ENCODE measurements around the gene RECQL5.

RECQL5 gene

DNA sequence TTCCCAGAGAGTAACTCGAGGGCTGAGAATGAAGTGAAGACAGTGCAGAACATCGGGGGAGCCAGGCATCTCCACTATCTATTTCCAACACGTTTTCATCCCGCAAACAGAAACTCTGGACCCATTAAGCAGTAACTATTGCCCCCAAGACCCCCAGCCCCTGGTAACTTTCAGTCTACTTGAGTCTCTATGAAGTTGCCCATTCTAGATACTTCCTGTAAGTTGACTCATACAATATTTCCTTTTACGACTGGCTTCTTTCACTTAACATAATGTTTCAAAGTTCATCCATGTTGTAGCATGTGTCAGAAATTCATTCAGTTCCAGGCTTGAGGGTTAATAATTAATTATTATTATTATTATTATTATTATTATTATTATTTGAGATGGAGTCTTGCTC lies 59.9 kb downstream of the RECQL5 start:
- Mint-ChIP-seq H3K9me3 (no peaks in the 10 kb centered on the region), H3K36me3 (ENCODE audit: low read depth) (no peaks in the 10 kb centered on the region), H3K4me1 (no peaks in the 10 kb centered on the region), H3K27me3 (ENCODE audit: low read depth) (peaks cover 3% of the 10 kb centered on the region), H3K4me3 (no peak overlapping the region), H3K27ac (no peak overlapping the region)
- TF ChIP-seq, protein P1, sequence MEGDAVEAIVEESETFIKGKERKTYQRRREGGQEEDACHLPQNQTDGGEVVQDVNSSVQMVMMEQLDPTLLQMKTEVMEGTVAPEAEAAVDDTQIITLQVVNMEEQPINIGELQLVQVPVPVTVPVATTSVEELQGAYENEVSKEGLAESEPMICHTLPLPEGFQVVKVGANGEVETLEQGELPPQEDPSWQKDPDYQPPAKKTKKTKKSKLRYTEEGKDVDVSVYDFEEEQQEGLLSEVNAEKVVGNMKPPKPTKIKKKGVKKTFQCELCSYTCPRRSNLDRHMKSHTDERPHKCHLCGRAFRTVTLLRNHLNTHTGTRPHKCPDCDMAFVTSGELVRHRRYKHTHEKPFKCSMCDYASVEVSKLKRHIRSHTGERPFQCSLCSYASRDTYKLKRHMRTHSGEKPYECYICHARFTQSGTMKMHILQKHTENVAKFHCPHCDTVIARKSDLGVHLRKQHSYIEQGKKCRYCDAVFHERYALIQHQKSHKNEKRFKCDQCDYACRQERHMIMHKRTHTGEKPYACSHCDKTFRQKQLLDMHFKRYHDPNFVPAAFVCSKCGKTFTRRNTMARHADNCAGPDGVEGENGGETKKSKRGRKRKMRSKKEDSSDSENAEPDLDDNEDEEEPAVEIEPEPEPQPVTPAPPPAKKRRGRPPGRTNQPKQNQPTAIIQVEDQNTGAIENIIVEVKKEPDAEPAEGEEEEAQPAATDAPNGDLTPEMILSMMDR (IDR thresholded peaks at IDR 0.05; ENCODE audit: unreplicated experiment in 3 of 3) = no peak

DNA sequence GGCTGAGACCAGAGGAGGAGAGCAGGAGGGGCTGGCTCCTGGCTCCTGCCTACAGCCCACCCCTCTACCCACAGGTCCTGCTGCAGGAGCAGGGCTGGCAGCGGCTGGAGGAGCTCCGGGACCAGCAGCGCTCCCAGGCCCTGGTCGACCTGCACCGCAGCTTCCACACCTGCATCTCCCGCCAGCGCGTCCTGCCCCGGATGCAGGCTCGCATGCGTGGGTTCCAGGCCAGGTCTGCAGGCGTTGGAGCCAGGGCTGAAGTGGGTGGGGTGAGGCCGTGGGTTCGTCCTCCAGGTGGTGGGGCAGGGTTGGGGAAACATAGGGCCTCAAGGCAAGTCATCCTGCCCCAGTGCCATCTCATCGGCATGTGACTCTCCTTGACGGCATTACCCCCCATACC lies 61.2 kb downstream of the RECQL5 start:
- TF ChIP-seq, protein P1 (IDR thresholded peaks at IDR 0.05; ENCODE audit: unreplicated experiment in 3 of 3) = no peak
- H3K36me3 Mint-ChIP-seq (ENCODE audit: low read depth) = no peaks in the 10 kb centered on the region
- H3K9me3 Mint-ChIP-seq = no peaks in the 10 kb centered on the region
- H3K4me1 Mint-ChIP-seq = no peaks in the 10 kb centered on the region
- no peak overlapping the region for H3K27ac Mint-ChIP-seq
- H3K4me3 Mint-ChIP-seq = no peak overlapping the region
- H3K27me3 Mint-ChIP-seq (ENCODE audit: low read depth) = peaks cover 3% of the 10 kb centered on the region

DNA sequence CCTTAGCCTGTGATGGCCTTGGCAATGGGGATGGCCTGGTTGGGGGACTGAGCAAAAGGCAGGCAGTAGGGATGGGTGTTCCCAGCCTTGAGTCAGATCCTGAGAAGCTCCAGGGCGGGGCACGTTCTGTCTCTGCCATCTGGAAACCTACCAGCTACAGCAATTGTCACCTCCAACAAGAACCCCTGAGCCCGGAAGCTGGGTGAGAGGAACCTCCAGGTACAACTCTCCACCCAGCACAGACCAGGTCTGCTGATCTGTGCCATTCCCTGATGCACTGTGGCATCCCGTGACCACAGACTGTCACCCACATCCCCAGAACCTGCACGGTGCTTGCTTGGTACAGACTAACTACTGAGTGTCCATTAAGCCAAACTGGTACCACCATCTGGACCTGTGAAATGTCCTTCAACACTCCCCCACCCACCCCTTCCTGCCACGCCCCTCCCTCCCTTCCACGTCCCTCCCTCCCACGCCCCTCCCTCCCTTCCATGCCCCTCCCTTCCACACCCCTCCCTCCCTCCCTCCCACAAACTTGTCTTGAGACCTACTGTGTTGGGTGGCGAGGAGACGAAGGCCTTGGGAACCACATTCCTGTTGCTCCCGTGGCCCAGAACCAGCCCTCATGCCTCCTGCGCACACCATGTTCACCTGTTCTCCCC lies 62.8 kb downstream of the RECQL5 start:
- Mint-ChIP-seq H3K4me1 (no peaks in the 10 kb centered on the region), H3K4me3 (no peak overlapping the region), H3K9me3 (no peaks in the 10 kb centered on the region), H3K27ac (no peak overlapping the region), H3K27me3 (ENCODE audit: low read depth) (peaks cover 3% of the 10 kb centered on the region), H3K36me3 (ENCODE audit: low read depth) (no peaks in the 10 kb centered on the region)
- TF ChIP-seq, protein P1 (IDR thresholded peaks at IDR 0.05; ENCODE audit: unreplicated experiment in 3 of 3) = no peak

DNA sequence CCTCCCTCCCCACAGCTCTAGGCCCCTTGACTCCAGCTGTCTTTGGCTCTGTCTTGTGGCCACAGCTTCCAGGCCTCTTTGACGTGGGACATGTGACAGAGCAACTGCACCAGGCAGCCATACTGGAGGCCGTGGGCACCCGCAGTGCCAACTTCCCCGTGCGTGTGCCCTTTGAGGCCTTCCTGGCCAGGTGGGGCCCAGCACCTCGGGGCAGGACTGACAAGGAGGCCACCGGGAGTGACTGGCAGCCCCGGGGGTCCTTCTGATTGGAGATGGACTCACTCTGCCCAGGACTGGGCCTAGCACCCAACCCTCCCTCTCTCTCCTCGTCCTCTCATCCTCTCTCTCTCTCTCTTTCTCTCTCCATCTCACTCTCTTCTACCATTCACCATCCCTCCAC lies 63.8 kb downstream of the RECQL5 start:
- H3K36me3 Mint-ChIP-seq (ENCODE audit: low read depth) = no peaks in the 10 kb centered on the region

DNA sequence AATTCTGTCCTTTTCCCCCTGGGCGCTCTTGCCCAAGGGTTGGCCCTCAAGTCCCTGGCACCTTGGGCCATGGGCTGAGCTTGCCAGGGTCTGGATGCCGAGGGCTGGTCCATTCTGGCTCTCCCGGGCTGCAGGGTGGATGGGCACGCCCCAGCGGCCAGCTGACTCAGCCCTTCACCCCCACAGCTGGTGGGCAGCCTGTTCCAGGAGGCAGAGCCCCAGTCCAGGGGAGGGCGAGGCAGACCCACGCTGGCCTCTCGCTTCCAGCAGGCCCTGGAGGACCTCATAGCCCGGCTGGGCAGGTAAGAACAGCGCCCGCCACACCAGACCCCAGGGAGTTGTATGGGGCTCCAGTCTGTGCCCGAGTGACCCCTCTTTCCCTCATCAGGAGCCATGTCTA lies 64.3 kb downstream of the RECQL5 start:
- H3K27me3 Mint-ChIP-seq (ENCODE audit: low read depth) = peaks cover 3% of the 10 kb centered on the region
- no peaks in the 10 kb centered on the region for H3K36me3 Mint-ChIP-seq (ENCODE audit: low read depth)
- no peaks in the 10 kb centered on the region for H3K4me1 Mint-ChIP-seq
- H3K9me3 Mint-ChIP-seq = no peaks in the 10 kb centered on the region
- H3K4me3 Mint-ChIP-seq = no peak overlapping the region
- TF ChIP-seq, protein P1 (IDR thresholded peaks at IDR 0.05; ENCODE audit: unreplicated experiment in 3 of 3) = no peak
- no peak overlapping the region for H3K27ac Mint-ChIP-seq

More for the DNA sequence above, 63.8 kb downstream of the RECQL5 start:
- Mint-ChIP-seq H3K4me1 (no peaks in the 10 kb centered on the region), H3K9me3 (no peaks in the 10 kb centered on the region), H3K4me3 (no peak overlapping the region), H3K27me3 (ENCODE audit: low read depth) (peaks cover 3% of the 10 kb centered on the region), H3K27ac (no peak overlapping the region)
- TF ChIP-seq, protein P1 (IDR thresholded peaks at IDR 0.05; ENCODE audit: unreplicated experiment in 3 of 3) = no peak

Data from nephron (organoid).